ENCODE measurements around the gene MCU. TPM values are rescaled to one million over a fixed set of nuclear protein-coding genes. Genes with fewer than 3 reads are reported as not detected.

The MCU gene
- total RNA-seq, 2 experiments from 2014 or later: 9.4 to 9.9 TPM

DNA sequence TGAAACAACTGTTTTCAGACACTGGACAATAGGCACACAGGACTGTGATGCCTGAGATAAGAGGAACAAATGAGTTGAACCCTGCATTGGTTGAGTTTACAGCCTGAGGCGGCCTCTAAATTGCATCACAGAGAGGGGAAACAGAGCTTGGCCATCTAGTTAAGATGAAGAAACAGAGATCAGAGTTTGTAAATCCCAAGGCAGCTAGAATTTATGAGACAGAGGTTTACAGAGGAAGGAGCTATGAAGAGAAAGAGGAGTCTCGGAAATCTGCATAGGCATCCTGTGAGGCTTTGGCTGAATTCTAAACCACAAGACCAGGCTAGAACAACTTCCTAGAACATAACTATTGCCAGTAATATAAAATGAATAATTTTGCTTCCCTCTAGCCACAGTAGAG is 160.6 kb downstream of the MCU start:
- intact Hi-C loops (cut with micrococcal nuclease; ENCODE audit: unreplicated experiment): no loop called here
- no peak overlapping the region for H3K27ac ChIP-seq (ENCODE audit: low read depth, low read length, poor library complexity, severe bottlenecking)
- TF ChIP-seq, protein P1, sequence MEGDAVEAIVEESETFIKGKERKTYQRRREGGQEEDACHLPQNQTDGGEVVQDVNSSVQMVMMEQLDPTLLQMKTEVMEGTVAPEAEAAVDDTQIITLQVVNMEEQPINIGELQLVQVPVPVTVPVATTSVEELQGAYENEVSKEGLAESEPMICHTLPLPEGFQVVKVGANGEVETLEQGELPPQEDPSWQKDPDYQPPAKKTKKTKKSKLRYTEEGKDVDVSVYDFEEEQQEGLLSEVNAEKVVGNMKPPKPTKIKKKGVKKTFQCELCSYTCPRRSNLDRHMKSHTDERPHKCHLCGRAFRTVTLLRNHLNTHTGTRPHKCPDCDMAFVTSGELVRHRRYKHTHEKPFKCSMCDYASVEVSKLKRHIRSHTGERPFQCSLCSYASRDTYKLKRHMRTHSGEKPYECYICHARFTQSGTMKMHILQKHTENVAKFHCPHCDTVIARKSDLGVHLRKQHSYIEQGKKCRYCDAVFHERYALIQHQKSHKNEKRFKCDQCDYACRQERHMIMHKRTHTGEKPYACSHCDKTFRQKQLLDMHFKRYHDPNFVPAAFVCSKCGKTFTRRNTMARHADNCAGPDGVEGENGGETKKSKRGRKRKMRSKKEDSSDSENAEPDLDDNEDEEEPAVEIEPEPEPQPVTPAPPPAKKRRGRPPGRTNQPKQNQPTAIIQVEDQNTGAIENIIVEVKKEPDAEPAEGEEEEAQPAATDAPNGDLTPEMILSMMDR (conservative IDR thresholded peaks at IDR 0.05; ENCODE audit: low read length): no peak
- TF ChIP-seq EZH2phosphoT487 (IDR thresholded peaks at IDR 0.05; ENCODE audit: borderline replicate concordance, low read depth, low read length): no peak
- ChIA-PET CTCF (ENCODE audit: unreplicated experiment) (no interaction called here), POLR2A (no interaction called here)
- H3K9me3 ChIP-seq (ENCODE audit: low read length): peaks cover 25% of the 10 kb centered on the region
- no TSS peak for BruUV-seq (replicated peaks)
- no peak overlapping the region for H3K4me3 ChIP-seq (ENCODE audit: low read depth, low read length, poor library complexity, severe bottlenecking)
- no peaks in the 10 kb centered on the region for H3K4me1 ChIP-seq (ENCODE audit: insufficient read depth, low read length, poor library complexity, severe bottlenecking)
- H4K20me1 ChIP-seq (ENCODE audit: insufficient read depth, low read length): no peaks in the 10 kb centered on the region
- no peaks in the 10 kb centered on the region for H3K79me2 ChIP-seq (ENCODE audit: insufficient read depth, low read depth, low read length)
- H3K4me2 ChIP-seq (ENCODE audit: low read length): no peak overlapping the region
- DNase-seq (ENCODE audit: low spot score): no peak
- H3K36me3 ChIP-seq (ENCODE audit: insufficient read depth, low read length): no peaks in the 10 kb centered on the region
- H2AFZ ChIP-seq (ENCODE audit: low read length): no peak overlapping the region
- H3K9me2 ChIP-seq (ENCODE audit: insufficient read depth, low read length): no peaks in the 10 kb centered on the region

DNA sequence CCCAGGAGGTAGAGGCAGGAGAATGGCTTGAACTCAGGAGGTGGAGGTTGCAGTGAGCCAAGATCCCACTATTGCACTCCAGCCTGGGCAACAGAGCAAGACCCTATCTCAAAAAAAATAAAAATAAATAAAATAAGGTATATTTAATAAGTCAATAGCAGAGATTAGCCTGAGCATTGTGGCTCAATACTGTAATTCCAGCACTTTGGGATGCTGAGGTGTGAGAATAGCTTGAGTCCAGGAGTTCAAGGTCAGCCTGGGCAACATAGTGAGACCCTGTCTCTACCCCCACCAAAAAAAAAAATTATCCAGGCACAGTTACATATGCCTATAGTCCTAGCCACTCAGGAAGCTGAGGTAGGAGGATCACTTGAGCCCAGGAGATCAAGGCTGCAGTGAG is 163.2 kb downstream of the MCU start:
- H4K20me1 ChIP-seq (ENCODE audit: insufficient read depth, low read length): no peaks in the 10 kb centered on the region
- no peaks in the 10 kb centered on the region for H3K9me2 ChIP-seq (ENCODE audit: insufficient read depth, low read length)
- CTCF ChIA-PET (ENCODE audit: unreplicated experiment): no interaction called here
- H3K36me3 ChIP-seq (ENCODE audit: insufficient read depth, low read length): no peaks in the 10 kb centered on the region
- DNase-seq (ENCODE audit: low spot score): no peak
- no peak overlapping the region for H3K27ac ChIP-seq (ENCODE audit: low read depth, low read length, poor library complexity, severe bottlenecking)
- no TSS peak for BruUV-seq (replicated peaks)
- no peaks in the 10 kb centered on the region for H3K4me1 ChIP-seq (ENCODE audit: insufficient read depth, low read length, poor library complexity, severe bottlenecking)
- intact Hi-C loops (cut with micrococcal nuclease; ENCODE audit: unreplicated experiment): no loop called here
- POLR2A ChIA-PET: interaction anchor here (0.7 kb wide), 1 partner anchor 180 kb away, joined by 3 read pairs; no protein-coding TSS in a partner anchor
- peaks cover 21% of the 10 kb centered on the region for H3K9me3 ChIP-seq (ENCODE audit: low read length)
- no peak overlapping the region for H3K4me3 ChIP-seq (ENCODE audit: low read depth, low read length, poor library complexity, severe bottlenecking)
- TF ChIP-seq EZH2phosphoT487 (IDR thresholded peaks at IDR 0.05; ENCODE audit: borderline replicate concordance, low read depth, low read length): no peak
- TF ChIP-seq, protein P1 (conservative IDR thresholded peaks at IDR 0.05; ENCODE audit: low read length): no peak
- no peak overlapping the region for H3K4me2 ChIP-seq (ENCODE audit: low read length)
- H3K79me2 ChIP-seq (ENCODE audit: insufficient read depth, low read depth, low read length): no peaks in the 10 kb centered on the region
- no peak overlapping the region for H2AFZ ChIP-seq (ENCODE audit: low read length)

DNA sequence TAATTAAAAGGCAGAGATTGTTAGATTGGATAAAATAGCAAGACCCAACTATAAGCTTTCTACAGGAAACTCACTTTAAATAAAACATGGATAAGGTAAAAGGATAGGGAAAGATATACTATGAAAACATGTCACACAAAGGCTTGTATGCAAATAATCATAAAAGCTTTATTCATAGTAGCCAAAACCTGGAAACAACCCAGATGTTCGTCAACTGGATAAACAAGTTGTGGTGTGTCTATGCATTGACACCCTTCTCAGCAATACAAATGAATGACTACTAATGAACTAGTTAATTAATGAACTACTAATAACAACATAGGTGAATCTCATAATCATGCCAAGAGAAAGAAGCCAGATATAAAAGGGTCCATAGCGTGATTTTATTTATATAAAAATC is 163.8 kb downstream of the MCU start:
- peaks cover 18% of the 10 kb centered on the region for H3K9me3 ChIP-seq (ENCODE audit: low read length)
- no peak overlapping the region for H3K27ac ChIP-seq (ENCODE audit: low read depth, low read length, poor library complexity, severe bottlenecking)
- H3K36me3 ChIP-seq (ENCODE audit: insufficient read depth, low read length): no peaks in the 10 kb centered on the region
- no peak for DNase-seq (ENCODE audit: low spot score)
- H2AFZ ChIP-seq (ENCODE audit: low read length): no peak overlapping the region
- intact Hi-C loops (cut with micrococcal nuclease; ENCODE audit: unreplicated experiment): no loop called here
- no peak for TF ChIP-seq EZH2phosphoT487 (IDR thresholded peaks at IDR 0.05; ENCODE audit: borderline replicate concordance, low read depth, low read length)
- TF ChIP-seq, protein P1 (conservative IDR thresholded peaks at IDR 0.05; ENCODE audit: low read length): no peak
- no peaks in the 10 kb centered on the region for H4K20me1 ChIP-seq (ENCODE audit: insufficient read depth, low read length)
- ChIA-PET POLR2A (no interaction called here), CTCF (ENCODE audit: unreplicated experiment) (no interaction called here)
- no peak overlapping the region for H3K4me2 ChIP-seq (ENCODE audit: low read length)
- BruUV-seq (replicated peaks): no TSS peak
- H3K4me1 ChIP-seq (ENCODE audit: insufficient read depth, low read length, poor library complexity, severe bottlenecking): no peaks in the 10 kb centered on the region
- H3K4me3 ChIP-seq (ENCODE audit: low read depth, low read length, poor library complexity, severe bottlenecking): no peak overlapping the region
- no peaks in the 10 kb centered on the region for H3K9me2 ChIP-seq (ENCODE audit: insufficient read depth, low read length)
- no peaks in the 10 kb centered on the region for H3K79me2 ChIP-seq (ENCODE audit: insufficient read depth, low read depth, low read length)
